HCT116 (cell line): ENCODE measurements around the gene RBPJ. TPM values are rescaled to one million over a fixed set of nuclear protein-coding genes. Genes with fewer than 3 reads are reported as not detected.

Experiments
- ATAC-seq: fragments of 200-7000 bp; cut with Tn5 transposase; 2 replicates; pipeline ENCODE4 v1.9.1; 2020; ENCODE audit warnings: mild to moderate bottlenecking, moderate library complexity
- BruUV-seq: library from RNA; stranded (reverse); fragments of 400-500 nt; replicated peaks from 2 replicates; lab custom pipeline; 2021; lab: Mats Ljungman, UMichigan
- CTCF ChIA-PET: fragments of 300-600 bp; sonication (Branson Sonifier 250); formaldehyde crosslinking; loops from one replicate; lab custom pipeline; 2021; ENCODE audit warnings: antibody characterized with exemption; lab: Charles Lee
- POLR2A ChIA-PET: fragments of 300-600, 350-600 bp; sonication (Branson Sonifier 250); formaldehyde crosslinking; loops from one replicate; lab custom pipeline; 2021; ENCODE audit warnings: antibody characterized with exemption; lab: Charles Lee
- RAD21 ChIA-PET, 2 experiments: fragments of 300-600 bp; sonication (Branson Sonifier 250); formaldehyde crosslinking; loops; one replicate each; lab custom pipeline; 2023; ENCODE audit warnings: low total read pairs in 2 of 2; ENCODE audit not compliant: uncharacterized antibody in 2 of 2, unreplicated experiment in 2 of 2, low non-redundant PET in 1 of 2; lab: Charles Lee
- DNase-seq: peaks from one replicate; pipeline ENCODE4 v3.0.0-alpha.2; 2010; ENCODE audit warnings: low read depth, low spot score
- H2AFZ ChIP-seq: fragments of 200-600 bp; shearing (Covaris generic), sonication (generic); 2 replicates; pipeline ENCODE4 v1.6.1; 2017; ENCODE audit warnings: low read depth, mixed run types, mixed read lengths, antibody characterized with exemption, low read length; ENCODE audit not compliant: poor library complexity, severe bottlenecking
- H3K27ac ChIP-seq: 2 replicates; pipeline ENCODE4 v1.5.1; 2012; ENCODE audit warnings: low read depth, low read length
- H3K27me3 ChIP-seq: fragments of 200-600 bp; sonication (generic); 2 replicates; pipeline ENCODE4 v1.6.1; 2016; ENCODE audit warnings: mixed run types, low read length, mixed read lengths; ENCODE audit not compliant: insufficient read depth
- H3K36me3 ChIP-seq, 2 experiments: fragments of 200-500 bp in 1 of 2; fragments of 200-600 bp in 1 of 2; sonication (Bioruptor generic) in 1 of 2; sonication (generic) in 1 of 2; 2 replicates each; pipeline versions ENCODE4 v1.5.1 to v1.6.1; 2014 to 2016; ENCODE audit warnings: low read length in 2 of 2, inconsistent platforms in 1 of 2, mixed read lengths in 1 of 2, mixed run types in 1 of 2; ENCODE audit not compliant: insufficient read depth in 2 of 2, control insufficient read depth in 1 of 2
- H3K4me1 ChIP-seq, 2 experiments: fragments of 200-600 bp in 1 of 2; sonication (generic) in 1 of 2; 2 replicates each; pipeline versions ENCODE4 v1.5.1 to v1.6.1; 2012 to 2017; ENCODE audit warnings: low read length in 2 of 2, inconsistent platforms in 1 of 2, mild to moderate bottlenecking in 1 of 2, mixed read lengths in 1 of 2, mixed run types in 1 of 2, moderate library complexity in 1 of 2; ENCODE audit not compliant: insufficient read depth in 2 of 2, control insufficient read depth in 1 of 2
- H3K4me2 ChIP-seq: fragments of 200-600 bp; sonication (generic); 2 replicates; pipeline ENCODE4 v1.6.1; 2017; ENCODE audit warnings: mixed run types, low read length, mixed read lengths
- H3K4me3 ChIP-seq, 2 experiments: fragments of 200-600 bp in 1 of 2; sonication (generic) in 1 of 2; replicated peaks in 1 of 2; 2 replicates each; pipeline ENCODE4 v1.5.1; 2011 to 2016; ENCODE audit warnings: low read length in 2 of 2, control low read depth in 1 of 2, low read depth in 1 of 2, mild to moderate bottlenecking in 1 of 2, mixed read lengths in 1 of 2, mixed run types in 1 of 2
- H3K79me2 ChIP-seq: fragments of 200-600 bp; sonication (generic); 2 replicates; pipeline ENCODE4 v1.6.1; 2017; ENCODE audit warnings: mild to moderate bottlenecking, mixed run types, low read length, moderate library complexity, mixed read lengths; ENCODE audit not compliant: insufficient read depth
- H3K9ac ChIP-seq: fragments of 200-600 bp; sonication (generic); 2 replicates; pipeline ENCODE4 v1.6.1; 2016; ENCODE audit warnings: low read length, mixed read lengths
- H3K9me2 ChIP-seq: fragments of 200-600 bp; sonication (generic), shearing (Covaris generic); 2 replicates; pipeline ENCODE4 v1.6.1; 2017; ENCODE audit warnings: mixed run types, mild to moderate bottlenecking, moderate library complexity; ENCODE audit not compliant: insufficient read depth
- H3K9me3 ChIP-seq, 2 experiments: fragments of 200-500 bp in 1 of 2; fragments of 200-600 bp in 1 of 2; sonication (Bioruptor generic) in 1 of 2; sonication (generic) in 1 of 2; 2 replicates each; pipeline ENCODE4 v1.6.1; 2014 to 2017; ENCODE audit warnings: low read length in 2 of 2, mixed read lengths in 2 of 2, inconsistent platforms in 1 of 2, low read depth in 1 of 2, mild to moderate bottlenecking in 1 of 2, mixed run types in 1 of 2, moderate library complexity in 1 of 2; ENCODE audit not compliant: control insufficient read depth in 1 of 2, insufficient read depth in 1 of 2
- H4K20me1 ChIP-seq: fragments of 200-600 bp; sonication (generic), shearing (Covaris generic); 2 replicates; pipeline ENCODE4 v1.6.1; 2017; ENCODE audit warnings: mixed run types, mild to moderate bottlenecking, moderate library complexity; ENCODE audit not compliant: insufficient read depth
- CBX3 ChIP-seq: IDR thresholded peaks from 2 replicates; pipeline ENCODE4 v1.6.1; 2012; ENCODE audit warnings: low read depth
- CEBPB ChIP-seq: IDR thresholded peaks from 2 replicates; pipeline ENCODE4 v1.6.1; 2012; ENCODE audit warnings: low read depth
- CTCF ChIP-seq, 3 experiments: fragments of 200-600 bp in 1 of 3; sonication (generic) in 1 of 3; IDR thresholded peaks in 2 of 3; conservative IDR thresholded peaks in 1 of 3; 2 replicates each; pipeline ENCODE4 v1.5.1; 2012 to 2017; ENCODE audit warnings: low read depth in 2 of 3, low read length in 2 of 3, antibody characterized with exemption in 1 of 3, borderline replicate concordance in 1 of 3, control low read depth in 1 of 3, mild to moderate bottlenecking in 1 of 3, mixed read lengths in 1 of 3, mixed run types in 1 of 3, moderate library complexity in 1 of 3; ENCODE audit not compliant: insufficient read depth in 1 of 3
- FOSL1 ChIP-seq: IDR thresholded peaks from 2 replicates; pipeline ENCODE4 v1.6.1; 2012; ENCODE audit warnings: low read depth
- RAD21 ChIP-seq: IDR thresholded peaks from 2 replicates; pipeline ENCODE4 v1.6.1; 2012; ENCODE audit warnings: low read depth, mild to moderate bottlenecking
- SP1 ChIP-seq: IDR thresholded peaks from 2 replicates; pipeline ENCODE4 v1.6.1; 2012; ENCODE audit warnings: low read depth
- SRF ChIP-seq: IDR thresholded peaks from 2 replicates; pipeline ENCODE4 v1.6.1; 2012; ENCODE audit warnings: low read depth
- TCF7L2 ChIP-seq: IDR thresholded peaks from 2 replicates; pipeline ENCODE4 v1.7.0; 2011; ENCODE audit warnings: borderline replicate concordance, inconsistent platforms; ENCODE audit not compliant: insufficient read depth, insufficient read length; ENCODE audit errors: extremely low read depth
- YY1 ChIP-seq: IDR thresholded peaks from 2 replicates; pipeline ENCODE4 v1.6.1; 2011; ENCODE audit warnings: low read length, low read depth, moderate library complexity, mild to moderate bottlenecking; ENCODE audit not compliant: insufficient replicate concordance; ENCODE audit errors: extremely low read depth
- intact Hi-C: fragments of 100-400 bp; cut with micrococcal nuclease; formaldehyde crosslinking; loops from 2 replicates; pipeline ENCODE4 v1.10.0; 2022
- total RNA-seq: library from RNA; stranded (reverse); gene quantifications from one replicate; pipeline ENCODE4 v1.2.1, GENCODE V29; 2021; ENCODE audit not compliant: unreplicated experiment

RBPJ gene
- total RNA-seq, 1 experiment from 2014 or later = 72.7 TPM

GRCh38 chr4:26355392-26356052 is 34.7 kb downstream of the RBPJ start:
- H3K9me2 ChIP-seq = no peaks in the 10 kb centered on the region
- H3K36me3 ChIP-seq = no peaks in the 10 kb centered on the region
- TF ChIP-seq TCF7L2 = no peak
- no peak for TF ChIP-seq SRF
- TF ChIP-seq YY1 = no peak
- no peak for TF ChIP-seq CEBPB
- TF ChIP-seq CTCF (IDR thresholded peaks at IDR 0.05 in 2 of 3, conservative IDR thresholded peaks at IDR 0.05 in 1 of 3; ENCODE audit: borderline replicate concordance in 1 of 3, insufficient read depth in 1 of 3, low read depth in 2 of 3, low read length in 2 of 3) = no peak
- no peak for TF ChIP-seq RAD21
- TF ChIP-seq CBX3 = no peak
- TF ChIP-seq SP1 = no peak
- TF ChIP-seq FOSL1 = no peak
- H3K4me3 ChIP-seq = no peak overlapping the region
- peaks cover 95% of the 10 kb centered on the region for H3K79me2 ChIP-seq
- H3K9ac ChIP-seq = no peak overlapping the region
- H4K20me1 ChIP-seq = peaks cover 2% of the 10 kb centered on the region; the same call in 1 of the 2 replicates
- POLR2A ChIA-PET = no interaction called here
- intact Hi-C loops = no loop called here
- H2AFZ ChIP-seq = no peak overlapping the region
- ATAC-seq = no peak
- RAD21 ChIA-PET = no interaction called here
- H3K27me3 ChIP-seq = no peaks in the 10 kb centered on the region
- peaks cover 3 to 7% of the 10 kb centered on the region in 2 experiments; a peak in 3 of 4 replicates for H3K4me1 ChIP-seq
- DNase-seq = no peak
- H3K27ac ChIP-seq = no peak overlapping the region
- H3K4me2 ChIP-seq = no peak overlapping the region
- BruUV-seq = no TSS peak
- CTCF ChIA-PET = interaction anchor here (1.1 kb wide), 1 partner anchor 26 kb away, joined by 6 read pairs; no protein-coding TSS in a partner anchor
- no peaks in the 10 kb centered on the region for H3K9me3 ChIP-seq
